GM19043 (cell line): ENCODE results near the gene UNC13C.
"Not testable (repeated sequence)": the region's sequence is repeated elsewhere in the genome, so short reads cannot be mapped to it uniquely, and the experiment has no call there.

Experiments used
- ATAC-seq: cut with Tn5 transposase; IDR thresholded peaks from one replicate; pipeline ENCODE4 v1.9.1; 2021; ENCODE audit warnings: low read depth; ENCODE audit not compliant: unreplicated experiment

UNC13C gene

GRCh38 chr15:53978253-53978906 lies at the start of gene UNC13C:
UNC13C (plus strand) TSS chr15:53978441; CDS start chr15:54012904, 34,463 bp downstream.
- ATAC-seq, result no peak

GRCh38 chr15:53936137-53936536 lies 42.1 kb upstream of the UNC13C start:
- no peak for ATAC-seq

GRCh38 chr15:53937632-53938031 lies 40.6 kb upstream of the UNC13C start:
- ATAC-seq, result not testable (repeated sequence)

- no peak for ATAC-seq
Observed at GRCh38 chr15:53950572-53950971, 27.7 kb upstream of the UNC13C start.

GRCh38 chr15:53955396-53955795 lies 22.8 kb upstream of the UNC13C start:
- ATAC-seq, result no peak

GRCh38 chr15:53962646-53963561 lies 15.3 kb upstream of the UNC13C start:
- no peak for ATAC-seq

GRCh38 chr15:53963801-53964200 lies 14.4 kb upstream of the UNC13C start:
- no peak for ATAC-seq

GRCh38 chr15:53974121-53974520 lies 4.1 kb upstream of the UNC13C start:
- ATAC-seq, result no peak

GRCh38 chr15:53974813-53975212 lies 3.4 kb upstream of the UNC13C start:
- ATAC-seq, result no peak

GRCh38 chr15:53976844-53977392 lies 1.3 kb upstream of the UNC13C start:
- ATAC-seq, result no peak

GRCh38 chr15:53979051-53979788 lies 979 bp downstream of the UNC13C start:
- ATAC-seq, result no peak

GRCh38 chr15:53980021-53980420 lies 1.8 kb downstream of the UNC13C start:
- ATAC-seq, result no peak

GRCh38 chr15:53982071-53982680 lies 3.9 kb downstream of the UNC13C start:
- ATAC-seq, result no peak

- no peak for ATAC-seq
Observed at GRCh38 chr15:53982876-53983275, 4.6 kb downstream of the UNC13C start.

- no peak for ATAC-seq
Observed at GRCh38 chr15:53984221-53984620, 6.0 kb downstream of the UNC13C start.

GRCh38 chr15:53985562-53985961 lies 7.3 kb downstream of the UNC13C start:
- ATAC-seq, result no peak

- no peak for ATAC-seq
Observed at GRCh38 chr15:53987480-53987879, 9.2 kb downstream of the UNC13C start.

GRCh38 chr15:54007256-54007655 lies 29.0 kb downstream of the UNC13C start:
- ATAC-seq, result no peak

GRCh38 chr15:54011656-54012055 lies 33.4 kb downstream of the UNC13C start:
- no peak for ATAC-seq

- no peak for ATAC-seq
Observed at GRCh38 chr15:54014067-54014655, 35.9 kb downstream of the UNC13C start.
